Mesenteric fat pad (tissue), 1 donor: ENCODE measurements around the gene COPE. TPM values are rescaled to one million over a fixed set of nuclear protein-coding genes. Genes with fewer than 3 reads are reported as not detected.
A peak's percentile ranks its signal among the peaks of the same experiment; 100 is the strongest.
"Not testable (repeated sequence)": the region's sequence is repeated elsewhere in the genome, so short reads cannot be mapped to it uniquely, and the experiment has no call there.

ENCODE experiments used
- DNase-seq: peaks from one replicate; pipeline ENCODE4 v3.0.0-alpha.2; 2020; ENCODE audit warnings: low spot score
- long read RNA-seq: library from polyadenylated mRNA; unstranded; transcript quantifications from one replicate; pipeline ENCODE4 v2.0.0, GENCODE V29; 2020
- total RNA-seq: library from RNA; stranded (reverse); fragmentation: NEBNext Ultra II Directional; extraction: Animal tissue kit (Norgen Biotek cat#: 25700); gene quantifications from one replicate; pipeline ENCODE4 v1.2.1, GENCODE V29; 2021
- donor health status: DM: yes; HTN: yes; CAD: no.

The COPE gene
- total RNA-seq = 147 TPM
- long read RNA-seq, transcript COPE-202 (9 exons, 948 nt) = minor isoform, 8 of 457 reads
- long read RNA-seq, transcript COPE-201 (10 exons, 1,141 nt) = major isoform, 379 of 457 reads
- long read RNA-seq, partial matches to known transcripts = 22 of 457 reads
- long read RNA-seq, other reads (novel, unspliced or antisense) = 44 of 457 reads

DNA sequence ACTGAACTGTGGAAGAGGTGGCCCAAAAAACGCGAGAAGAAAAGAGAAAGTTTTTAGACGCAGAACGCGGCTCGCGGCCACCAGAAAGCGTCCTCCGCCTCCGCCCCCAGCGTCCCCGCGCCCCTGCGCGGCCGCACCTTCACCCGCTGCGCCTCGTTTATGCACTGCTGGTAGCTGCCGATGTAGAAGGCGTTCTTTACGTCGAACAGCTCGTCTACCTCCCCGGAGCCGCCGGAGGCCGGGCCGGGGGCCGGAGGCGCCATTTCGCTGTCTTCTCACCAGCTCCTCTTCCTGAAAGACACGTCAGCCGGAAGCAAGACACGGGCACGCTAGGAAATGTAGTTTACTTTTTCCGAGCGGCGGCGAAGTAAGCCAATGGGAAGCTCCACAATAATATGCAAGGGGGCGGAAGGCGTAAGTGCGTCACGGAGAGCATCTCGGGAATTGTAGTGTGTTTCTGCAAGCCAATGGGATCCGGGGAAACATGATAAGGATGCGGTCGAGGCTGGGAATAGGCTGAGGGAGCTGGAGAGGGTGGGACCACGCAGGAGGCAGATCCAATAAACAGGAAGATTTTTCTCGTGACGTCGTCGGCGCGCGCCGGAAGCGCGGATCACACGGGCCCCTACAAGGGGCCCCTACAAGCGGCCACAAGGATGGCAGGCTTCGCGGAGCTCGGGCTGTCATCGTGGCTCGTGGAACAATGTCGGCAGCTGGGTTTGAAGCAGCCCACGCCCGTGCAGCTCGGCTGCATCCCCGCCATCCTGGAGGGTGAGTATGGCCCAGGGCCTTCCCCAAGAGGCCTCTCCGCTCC is at the start of gene COPE, which contains the start of gene DDX49:
COPE (minus strand) TSS at position 302 of the 814 bp plus-strand sequence; CDS start at position 263, 39 bp downstream.
DDX49 (plus strand) TSS at position 630 of the 814 bp plus-strand sequence; CDS start at position 657, 27 bp downstream.
- DNase-seq = peak; percentile 97

DNA sequence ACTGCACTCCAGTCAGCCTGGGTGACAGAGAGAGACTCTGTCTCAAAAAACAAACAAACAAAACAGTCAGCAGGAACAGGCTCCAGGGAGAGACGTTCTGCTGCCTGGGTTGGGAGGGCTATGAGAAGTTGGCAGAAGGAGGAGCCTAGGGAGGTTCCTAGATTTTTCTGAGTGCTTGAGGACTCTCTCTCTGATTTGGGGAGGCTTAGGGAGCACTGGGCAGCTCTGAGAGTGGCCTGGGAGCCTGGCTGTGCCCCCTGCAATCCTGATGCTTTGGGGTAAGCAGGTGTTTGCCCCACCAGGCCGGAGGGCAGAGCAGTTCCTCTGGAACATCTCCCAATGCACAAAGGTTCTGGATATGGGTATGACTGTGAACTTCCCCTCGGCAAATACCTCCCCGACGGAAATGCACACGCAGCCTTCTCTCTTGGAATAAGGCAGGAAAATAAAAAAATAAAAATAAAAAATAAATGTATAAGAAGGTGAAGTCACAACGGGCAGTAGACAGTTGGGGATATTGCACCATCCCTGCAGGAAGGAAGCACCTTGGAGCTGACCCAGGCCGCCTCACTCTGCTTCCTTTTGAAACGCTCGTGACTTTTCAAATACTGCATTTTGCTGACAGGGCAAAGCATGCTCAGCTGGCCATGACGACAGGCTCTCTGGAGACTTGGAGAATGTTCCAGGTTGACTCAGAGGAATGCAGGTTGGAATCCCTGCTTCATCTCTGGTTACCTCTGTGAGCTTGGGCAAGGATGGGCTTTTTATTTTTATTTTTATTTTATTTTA is 48.4 kb upstream of the COPE start:
- no peak for DNase-seq

DNA sequence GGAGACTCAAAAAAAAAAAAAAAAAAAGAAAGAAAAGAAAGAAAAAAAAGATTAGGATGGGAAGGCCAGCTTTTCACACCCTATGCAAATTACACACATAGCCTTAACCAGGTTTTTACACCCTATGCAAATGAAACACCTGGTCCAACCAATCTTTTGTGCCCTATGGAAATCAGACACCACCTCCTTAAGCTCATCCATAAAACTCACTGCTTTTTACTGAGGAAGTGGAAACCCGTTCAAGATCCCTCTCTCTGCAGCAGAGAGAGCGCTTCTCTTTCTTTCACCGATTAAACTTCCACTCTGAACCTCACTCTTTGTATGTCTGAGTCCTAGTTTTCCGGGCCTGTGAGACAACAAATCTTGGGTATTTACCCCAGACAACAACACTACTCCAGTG is 47.1 kb upstream of the COPE start:
- DNase-seq = no peak

DNA sequence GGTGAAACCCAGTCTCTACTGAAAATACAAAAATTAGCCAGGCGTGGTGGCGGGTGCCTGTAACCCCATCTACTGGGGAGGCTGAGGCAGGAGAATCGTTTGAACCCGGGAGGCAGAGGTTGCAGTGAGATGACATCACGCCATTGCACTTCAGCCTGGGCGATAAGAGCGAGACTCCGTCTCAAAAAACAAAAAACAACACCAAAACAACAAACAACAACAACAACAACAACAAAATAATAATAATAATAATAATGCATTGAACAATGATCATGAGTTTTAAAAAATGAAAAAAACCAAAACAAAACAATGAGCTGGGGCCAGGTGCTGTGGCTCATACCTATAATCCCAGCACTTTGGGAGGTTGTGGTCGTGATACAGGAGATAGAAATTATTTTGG is 44.9 kb upstream of the COPE start:
- DNase-seq = no peak

DNA sequence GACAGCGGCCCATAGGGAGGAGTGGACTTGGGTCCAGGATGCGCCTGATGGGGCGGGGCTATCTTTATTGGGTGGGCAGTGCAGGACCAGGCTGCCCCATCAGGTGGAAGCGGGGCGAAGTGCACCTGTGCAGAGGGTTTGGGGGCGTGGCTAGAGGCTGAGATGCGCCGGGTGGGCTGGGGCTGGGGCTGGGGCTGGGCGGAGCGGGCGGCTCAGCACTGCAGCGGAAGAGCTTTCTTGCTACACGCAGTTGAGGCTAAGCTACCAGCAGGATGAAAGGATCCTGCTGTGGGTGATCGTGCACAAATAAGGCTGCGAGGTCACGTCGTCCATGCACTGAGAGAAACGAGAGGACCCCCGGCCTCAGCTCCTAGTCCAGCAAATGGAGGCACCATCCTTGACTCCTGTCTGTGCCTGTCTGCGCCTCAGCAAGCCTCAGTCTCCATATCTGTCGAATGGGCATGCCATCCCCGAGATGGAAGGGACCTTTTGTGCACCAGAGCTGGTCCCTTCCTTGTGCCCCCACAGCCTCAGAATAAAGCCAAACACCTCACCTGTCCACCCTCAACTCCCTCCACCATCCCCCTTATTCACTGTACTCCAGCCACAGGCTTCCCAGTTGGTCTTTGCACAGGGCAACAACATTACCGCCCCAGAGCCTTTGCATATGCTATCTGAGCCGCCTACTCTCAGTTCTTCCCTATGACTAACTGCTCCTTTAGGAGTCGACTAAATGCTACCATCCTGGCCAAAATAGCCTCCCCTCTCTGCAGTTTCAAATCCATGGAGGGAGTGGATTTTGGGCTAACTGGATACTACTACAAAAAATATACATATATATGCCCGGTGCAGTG is 42.8 kb upstream of the COPE start:
- no peak for DNase-seq

DNA sequence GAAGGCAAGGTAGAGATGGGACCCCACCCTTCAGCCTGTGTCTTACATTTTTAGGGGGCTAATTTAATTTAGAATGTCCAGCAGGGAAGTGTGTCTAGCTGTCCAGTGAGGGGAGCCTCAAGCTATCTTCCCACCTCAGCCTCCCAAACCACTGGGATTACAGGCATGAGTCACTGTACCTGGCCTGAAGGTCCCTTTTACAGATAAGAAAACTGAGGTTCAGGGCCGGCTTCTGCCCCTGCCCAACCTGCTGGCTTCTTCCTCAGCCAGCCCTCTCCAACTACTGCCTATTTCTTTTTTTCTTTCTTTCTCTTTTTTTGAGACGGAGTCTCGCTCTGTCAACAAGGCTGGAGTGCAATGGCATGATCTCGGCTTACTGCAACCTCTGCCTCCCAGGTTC is 41.2 kb upstream of the COPE start:
- no peak for DNase-seq

DNA sequence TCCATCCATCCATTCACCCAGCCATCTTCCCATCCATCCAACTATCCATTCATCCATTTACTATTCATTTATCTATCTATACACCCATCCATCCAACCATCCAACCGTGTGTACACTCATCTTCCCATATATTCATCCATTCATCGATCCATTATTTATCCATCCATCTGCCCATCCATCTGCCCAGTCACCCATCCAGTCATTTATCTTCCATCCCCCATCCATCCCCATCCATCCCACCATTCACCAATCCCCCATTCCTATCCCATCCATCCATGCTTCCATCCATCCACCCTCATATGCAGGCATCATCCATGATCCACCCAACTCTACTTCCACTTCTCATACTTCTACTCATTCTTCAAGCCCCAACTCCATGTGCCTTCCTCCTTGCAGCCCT is 35.9 kb upstream of the COPE start:
- no peak for DNase-seq

DNA sequence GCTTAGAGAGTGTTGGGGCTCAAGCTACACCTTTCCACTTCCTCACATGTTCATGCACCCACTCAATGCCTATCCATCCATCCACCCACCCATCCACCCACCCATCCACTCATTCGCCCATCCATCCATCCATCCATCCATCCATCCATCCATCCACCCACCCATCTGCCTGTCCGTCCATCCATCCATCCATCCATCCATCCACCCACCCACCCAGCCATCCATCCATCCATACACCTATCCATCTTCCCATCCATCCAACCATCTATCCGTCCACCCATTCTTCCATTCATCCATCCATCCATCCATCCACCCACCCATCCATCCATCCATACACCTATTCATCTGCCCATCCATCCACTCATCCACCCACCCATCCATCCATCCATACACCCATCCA is 34.9 kb upstream of the COPE start:
- no peak for DNase-seq

DNA sequence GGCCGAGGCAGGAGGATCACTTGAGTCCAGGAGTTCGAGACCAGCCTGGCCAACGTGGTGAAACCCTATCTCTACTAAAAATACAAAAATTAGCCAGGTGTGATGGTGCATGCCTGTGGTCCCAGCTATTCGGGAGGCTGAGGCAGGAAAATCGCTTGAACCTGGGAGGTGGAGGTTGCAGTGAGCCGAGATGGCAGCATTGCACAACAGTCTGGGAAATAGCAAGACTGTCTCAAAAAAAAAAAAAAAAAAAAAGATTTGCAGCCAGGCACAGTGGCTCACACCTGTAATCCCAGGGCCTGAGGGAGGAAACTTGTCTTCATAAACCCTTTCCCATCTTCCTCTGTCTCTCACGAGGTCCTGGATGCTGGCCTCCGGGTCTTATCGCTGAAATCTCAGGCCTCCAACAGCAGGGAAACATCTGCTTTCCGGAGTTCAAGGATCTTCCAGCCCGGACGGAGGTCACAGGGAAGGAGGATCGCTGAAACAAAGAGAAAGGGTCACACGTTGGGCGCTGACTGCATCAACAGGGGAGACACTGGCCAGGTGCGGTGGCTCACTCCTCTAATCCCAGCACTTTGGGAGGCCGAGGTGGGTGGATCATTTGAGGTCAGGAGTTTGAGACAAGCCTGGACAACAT is 33.3 kb upstream of the COPE start:
- DNase-seq = not testable (repeated sequence)

DNA sequence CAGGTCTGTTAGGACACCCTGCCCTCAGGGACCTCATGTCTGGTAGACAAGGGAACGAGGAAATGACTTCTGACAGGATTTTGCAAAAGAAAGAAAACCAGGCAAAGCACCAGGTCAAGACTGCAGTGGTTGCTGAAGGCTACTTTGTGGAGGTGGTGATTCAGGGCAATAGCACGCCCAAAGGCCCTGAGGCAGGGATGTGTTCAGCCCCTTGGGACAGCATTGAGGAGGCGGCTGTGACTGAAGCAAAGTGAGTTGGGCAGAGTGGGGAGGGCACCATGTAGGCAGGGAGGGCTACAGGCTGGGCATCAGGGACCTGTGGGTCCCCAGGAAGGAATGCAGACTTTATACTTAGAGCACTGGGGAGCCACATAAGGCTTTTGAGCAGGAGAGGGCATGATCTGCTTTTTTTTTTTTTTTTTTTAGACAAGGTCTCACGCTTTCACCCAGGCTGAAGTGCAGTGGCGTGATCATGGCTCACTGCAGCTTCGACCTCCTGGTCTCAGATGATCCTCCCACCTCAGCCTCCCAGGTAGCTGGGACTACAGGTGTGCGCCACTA is 32.6 kb upstream of the COPE start:
- DNase-seq = no peak

DNA sequence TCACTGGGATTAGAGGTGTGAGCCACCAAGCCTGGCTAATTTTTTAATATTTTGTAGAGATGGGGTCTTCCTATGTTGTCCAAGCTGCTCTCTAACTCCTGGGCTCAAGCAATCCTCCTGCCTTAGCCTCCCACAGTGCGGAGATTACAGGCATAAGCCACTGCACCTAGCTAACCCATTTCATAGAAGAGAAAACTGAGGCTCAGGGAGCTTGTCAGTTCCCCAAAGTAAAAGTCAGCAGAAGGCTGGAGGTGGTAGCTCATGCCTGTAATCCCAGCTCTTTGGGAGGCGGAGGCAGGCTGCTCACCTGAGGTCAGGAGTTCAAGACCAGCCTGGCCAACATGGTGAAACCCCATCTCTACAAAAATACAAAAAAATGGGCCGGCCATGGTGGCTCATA is 30.7 kb upstream of the COPE start:
- DNase-seq = no peak

DNA sequence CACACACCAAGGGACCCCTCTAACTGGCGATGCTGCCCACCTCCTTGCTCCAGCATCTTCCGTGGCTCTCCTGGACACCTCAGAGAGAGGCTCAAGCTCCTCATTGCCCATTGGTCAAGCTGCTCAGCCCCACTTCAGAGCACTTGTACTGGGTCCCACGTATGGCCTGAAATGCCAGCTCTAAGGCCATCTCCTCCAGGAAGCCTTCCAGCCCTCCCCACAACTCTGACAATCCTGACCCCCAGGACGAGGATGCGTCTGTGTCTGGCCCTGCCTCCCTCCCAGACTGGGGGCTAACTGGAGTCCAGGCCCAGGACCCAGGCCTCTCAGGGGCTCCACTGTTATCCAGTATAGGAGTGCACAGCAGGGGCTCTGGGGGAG is 29.8 kb upstream of the COPE start:
- no peak for DNase-seq

DNA sequence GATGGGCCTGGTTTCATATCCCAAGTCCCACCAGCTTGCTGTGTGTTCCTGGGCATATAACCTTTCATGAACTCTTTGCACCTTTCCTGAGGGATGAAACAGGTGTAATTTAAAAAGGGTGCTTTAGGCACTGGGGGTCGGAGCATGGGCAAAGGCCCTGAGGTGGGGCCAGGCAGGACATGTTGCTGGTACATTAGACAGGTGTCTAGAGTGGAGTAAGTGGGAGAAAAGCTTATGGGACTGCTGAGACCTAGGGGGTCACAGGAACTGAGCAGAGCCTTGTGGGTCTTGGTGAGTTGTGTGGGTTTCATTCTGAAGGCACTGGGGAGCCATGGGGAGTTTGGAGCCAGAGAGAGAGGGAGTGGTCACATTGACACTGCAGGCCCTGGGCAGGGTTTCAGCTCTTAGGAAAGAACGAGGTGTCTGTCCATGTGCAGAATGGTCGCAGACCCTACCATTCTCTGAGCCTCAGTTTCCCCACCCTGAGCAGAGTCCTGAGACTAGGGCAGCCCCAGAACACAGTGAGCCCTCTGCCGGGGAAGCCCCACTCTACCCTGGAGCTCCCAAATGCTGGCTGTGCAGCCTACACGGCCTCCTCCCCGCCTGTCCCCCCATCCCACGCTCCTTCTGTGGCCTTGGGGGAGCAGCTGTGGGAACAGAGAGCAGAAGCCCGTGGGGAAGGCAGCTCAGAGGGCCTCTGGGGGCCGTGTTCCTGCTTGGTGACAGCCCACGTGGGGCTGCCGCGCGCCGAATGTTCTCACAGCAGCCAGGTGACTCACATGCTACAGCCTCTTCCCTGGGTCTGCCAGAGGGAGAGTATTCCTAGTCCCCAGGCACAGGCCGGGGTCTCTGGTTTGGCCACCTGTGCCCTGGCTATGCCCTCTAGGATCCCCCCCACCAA is 29.1 kb upstream of the COPE start:
- no peak for DNase-seq

DNA sequence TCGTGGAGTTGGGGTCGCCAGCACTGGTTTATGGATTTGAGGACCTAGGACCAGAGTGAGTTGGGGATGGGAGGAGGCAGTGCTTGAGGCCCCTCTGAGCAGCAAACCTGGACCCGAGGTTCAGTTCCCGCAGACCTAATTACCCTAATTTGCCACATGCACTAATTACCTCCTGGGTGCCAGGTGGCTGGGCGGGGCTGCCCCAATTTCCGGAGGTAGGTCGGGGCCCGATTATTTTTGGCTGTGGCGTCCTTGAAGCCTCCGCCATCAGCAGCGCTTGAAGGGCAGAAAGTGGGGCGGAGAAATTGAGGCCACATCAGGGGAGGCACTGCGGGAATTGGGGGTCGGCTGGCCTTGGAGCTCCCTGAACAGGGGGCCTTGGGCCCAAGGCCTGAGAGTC is 27.7 kb upstream of the COPE start:
- no peak for DNase-seq

DNA sequence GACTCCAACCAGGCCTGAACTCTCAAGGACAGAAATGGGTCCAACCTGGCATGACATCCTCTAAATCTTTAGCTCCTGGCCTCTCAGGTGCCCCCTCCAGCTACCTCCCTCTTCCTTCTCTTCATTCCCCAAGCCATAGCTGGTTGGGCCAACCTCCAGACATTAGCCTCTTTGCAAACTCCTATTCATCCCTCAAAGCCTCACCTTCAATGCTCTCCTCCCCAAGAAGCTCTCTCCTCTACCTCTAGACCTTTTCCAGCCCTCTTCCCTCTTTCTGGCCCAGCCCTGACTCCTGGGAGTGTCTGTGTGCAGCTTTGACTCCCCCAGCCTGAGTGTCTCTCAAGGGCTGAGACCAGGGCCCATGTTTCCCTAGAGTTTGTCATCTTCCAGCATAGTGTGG is 27.1 kb upstream of the COPE start:
- DNase-seq = no peak

DNA sequence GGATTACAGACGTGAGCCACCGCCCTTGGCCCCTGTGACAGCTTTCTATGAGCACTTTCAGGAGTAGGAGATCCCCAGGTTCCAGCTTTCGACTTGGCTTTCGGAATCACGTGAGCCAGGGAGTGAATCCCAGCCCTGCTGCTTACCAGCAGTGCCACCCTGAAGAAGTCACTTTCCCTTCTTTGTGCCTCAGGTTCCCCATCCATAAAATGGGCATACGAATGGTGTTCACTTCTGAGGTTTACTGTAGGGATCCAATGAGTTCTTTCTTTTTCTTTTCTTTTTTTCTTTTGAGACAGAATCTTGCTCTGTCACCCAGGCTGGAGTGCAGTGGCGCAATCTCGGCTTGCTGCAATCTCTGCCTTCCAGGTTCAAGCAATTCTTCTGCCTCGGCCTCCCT is 26.1 kb upstream of the COPE start:
- no peak for DNase-seq

DNA sequence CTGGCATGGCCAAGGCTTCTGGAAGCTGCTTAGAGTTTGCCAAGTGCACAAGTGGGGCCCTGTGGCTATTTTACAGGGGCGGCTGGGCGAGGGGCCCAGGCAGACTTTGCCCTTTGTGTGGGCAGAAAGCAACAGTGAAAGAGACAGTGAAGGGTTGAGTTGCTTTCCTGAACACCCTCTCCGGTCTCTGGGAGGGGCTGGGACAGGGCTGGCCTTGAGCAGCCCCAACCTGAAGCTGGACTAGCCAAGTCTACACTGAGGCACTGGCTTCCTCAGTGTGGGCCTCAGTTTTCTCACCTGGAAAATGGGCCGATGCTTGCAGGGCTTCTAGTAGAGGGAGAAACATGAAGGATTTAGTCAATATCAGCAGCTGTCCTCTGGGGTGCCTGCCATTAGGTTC is 24.3 kb upstream of the COPE start:
- DNase-seq = no peak

DNA sequence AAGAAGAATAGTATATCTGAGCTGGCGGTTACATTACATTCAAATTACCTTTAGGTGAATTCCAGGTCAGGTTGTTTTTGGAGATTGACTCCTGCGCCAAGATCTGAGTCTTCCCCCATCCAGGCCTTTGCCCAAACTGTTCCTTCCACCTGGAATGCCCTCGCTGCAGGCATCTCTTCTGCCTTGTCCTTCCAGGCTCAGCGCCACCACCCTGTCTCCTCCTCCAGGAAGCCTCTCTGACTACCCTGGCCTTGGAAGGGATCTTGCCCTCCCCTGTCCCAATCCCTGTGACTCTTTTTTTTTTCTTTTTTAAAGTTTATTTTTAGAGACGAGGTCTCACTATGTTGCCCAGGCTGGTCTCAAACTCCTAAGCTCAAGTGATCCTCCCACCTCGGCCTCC is 23.5 kb upstream of the COPE start:
- DNase-seq = no peak

DNA sequence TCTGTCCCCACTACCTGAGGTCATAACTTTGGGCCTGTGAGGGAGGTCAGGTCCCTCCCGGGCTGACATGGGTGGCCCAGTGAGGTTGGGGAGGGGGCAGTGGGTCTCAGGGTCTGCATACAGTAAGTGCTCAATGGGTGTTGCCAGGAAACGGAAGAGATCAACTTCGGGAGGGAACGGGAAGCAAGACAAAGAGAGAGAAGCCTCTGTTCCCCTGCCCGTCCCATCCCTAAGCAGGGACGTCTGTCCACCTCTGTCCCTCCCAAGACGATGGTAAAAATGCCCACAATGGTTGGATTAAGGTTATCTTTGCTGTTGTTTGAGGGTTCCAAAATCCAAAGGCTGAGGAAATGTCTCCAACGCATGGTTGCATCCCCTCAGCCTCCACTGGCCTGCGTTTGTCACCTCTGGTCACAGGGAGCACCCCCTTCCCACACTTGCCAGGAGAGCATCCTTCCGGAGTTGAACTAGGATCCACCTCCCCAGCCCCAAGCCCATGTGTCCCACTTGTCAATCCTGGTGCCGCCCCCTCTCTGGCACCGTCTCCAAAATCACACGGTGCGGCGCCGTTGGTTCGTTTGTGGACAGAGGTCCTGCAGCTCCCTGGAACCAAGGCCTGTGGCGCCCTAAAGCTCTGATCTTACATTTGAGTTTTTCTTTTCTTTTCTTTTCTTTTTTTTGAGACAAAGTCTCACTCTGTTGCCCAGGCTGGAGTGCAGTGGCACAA is 22.6 kb upstream of the COPE start:
- DNase-seq = no peak
